ENCODE data around the gene DDX3X. TPM values are rescaled to one million over a fixed set of nuclear protein-coding genes. Genes with fewer than 3 reads are reported as not detected.
A peak's percentile ranks its signal among the peaks of the same experiment; 100 is the strongest.

Gene DDX3X
- total and polyA plus RNA-seq, 8 donors = 23.2 to 142 (median 96.4) TPM

GRCh38 chrX:41347186-41347585 is 13.2 kb downstream of the DDX3X start:
- WGBS, 2 donors = 93 to 96% methylated on average over 8 of the region's 8 CpGs
- Histone ChIP-seq H3K36me3 (peaks cover 10 to 80% (median 65%) of the 10 kb centered on the region in 3 donors), H3K4me3 (no peak overlapping the region), H3K27me3 (no peaks in the 10 kb centered on the region), H3K4me1 (no peaks in the 10 kb centered on the region), H3K27ac (no peak overlapping the region), H3K9me3 (no peaks in the 10 kb centered on the region)
- ATAC-seq (no peak), DNase-seq (no peak), FAIRE-seq (no peak)
- TF ChIP-seq, protein P1, sequence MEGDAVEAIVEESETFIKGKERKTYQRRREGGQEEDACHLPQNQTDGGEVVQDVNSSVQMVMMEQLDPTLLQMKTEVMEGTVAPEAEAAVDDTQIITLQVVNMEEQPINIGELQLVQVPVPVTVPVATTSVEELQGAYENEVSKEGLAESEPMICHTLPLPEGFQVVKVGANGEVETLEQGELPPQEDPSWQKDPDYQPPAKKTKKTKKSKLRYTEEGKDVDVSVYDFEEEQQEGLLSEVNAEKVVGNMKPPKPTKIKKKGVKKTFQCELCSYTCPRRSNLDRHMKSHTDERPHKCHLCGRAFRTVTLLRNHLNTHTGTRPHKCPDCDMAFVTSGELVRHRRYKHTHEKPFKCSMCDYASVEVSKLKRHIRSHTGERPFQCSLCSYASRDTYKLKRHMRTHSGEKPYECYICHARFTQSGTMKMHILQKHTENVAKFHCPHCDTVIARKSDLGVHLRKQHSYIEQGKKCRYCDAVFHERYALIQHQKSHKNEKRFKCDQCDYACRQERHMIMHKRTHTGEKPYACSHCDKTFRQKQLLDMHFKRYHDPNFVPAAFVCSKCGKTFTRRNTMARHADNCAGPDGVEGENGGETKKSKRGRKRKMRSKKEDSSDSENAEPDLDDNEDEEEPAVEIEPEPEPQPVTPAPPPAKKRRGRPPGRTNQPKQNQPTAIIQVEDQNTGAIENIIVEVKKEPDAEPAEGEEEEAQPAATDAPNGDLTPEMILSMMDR (IDR thresholded peaks at IDR 0.05) = no peak
- intact Hi-C loops (cut with DNase I) = no loop called here

- DNase-seq (no peak), FAIRE-seq (peak; percentile 85), ATAC-seq (no peak)
- TF ChIP-seq, protein P1 (IDR thresholded peaks at IDR 0.05) = no peak
- H3K4me3 ChIP-seq = no peak overlapping the region
- WGBS, 2 donors = 96% methylated on average over 4 of the region's 4 CpGs
- no peaks in the 10 kb centered on the region for H3K4me1 ChIP-seq
- intact Hi-C loops (cut with DNase I) = no loop called here
- H3K9me3 ChIP-seq = no peaks in the 10 kb centered on the region
- no peaks in the 10 kb centered on the region for H3K27me3 ChIP-seq
- no peak overlapping the region for H3K27ac ChIP-seq
- peaks cover 10 to 66% (median 52%) of the 10 kb centered on the region in 3 donors for H3K36me3 ChIP-seq
These were observed 14.6 kb downstream of the DDX3X start for GRCh38 chrX:41348551-41348950.

DNA sequence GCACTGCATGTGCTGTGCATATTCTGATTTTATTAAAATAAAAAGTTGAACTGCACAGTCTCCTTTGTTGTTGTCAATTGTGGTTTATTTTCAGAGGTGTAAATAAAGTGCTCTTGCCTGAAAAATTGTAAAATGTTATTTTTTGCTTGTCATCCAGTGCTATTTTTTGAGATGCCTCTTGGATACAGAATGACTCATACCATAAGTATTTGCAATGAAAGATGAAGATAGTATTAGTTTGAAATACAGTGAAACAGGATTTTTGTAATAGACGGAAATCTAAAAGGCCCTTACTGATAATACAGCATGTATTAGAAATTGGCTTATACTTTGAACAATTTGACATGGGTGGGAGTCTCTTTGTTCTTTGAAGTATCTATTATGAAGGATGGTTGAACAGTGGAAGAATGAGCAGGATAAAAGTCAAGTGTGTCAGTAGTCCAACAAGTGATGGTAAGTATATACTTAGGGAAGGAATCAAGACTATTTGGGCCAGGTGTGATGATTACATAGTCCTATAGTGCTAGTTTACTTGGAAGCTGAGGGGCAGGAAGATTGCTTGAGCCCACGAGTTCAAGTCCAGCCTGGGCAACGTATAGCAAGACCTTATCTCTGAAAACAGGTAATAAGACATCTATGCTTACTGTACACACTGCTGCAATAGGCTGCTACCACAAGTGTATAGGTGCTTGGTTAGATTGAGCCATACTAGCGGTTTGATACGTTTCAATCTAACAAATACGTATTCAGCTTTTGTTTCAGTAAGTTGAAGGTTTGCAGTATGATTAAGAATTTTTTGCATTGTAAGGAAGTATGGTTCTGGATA is 16.4 kb downstream of the DDX3X start:
- TF ChIP-seq, protein P1 (IDR thresholded peaks at IDR 0.05) = no peak
- Histone ChIP-seq H3K27me3 (no peaks in the 10 kb centered on the region), H3K9me3 (no peaks in the 10 kb centered on the region), H3K4me3 (no peak overlapping the region), H3K36me3 (peaks cover 8 to 48% (median 34%) of the 10 kb centered on the region in 3 donors), H3K27ac (no peak overlapping the region), H3K4me1 (no peaks in the 10 kb centered on the region)
- peak in 2 of 4 donors; percentile 6 to 16 for ATAC-seq
- intact Hi-C loops (cut with DNase I) = no loop called here
- peak; percentile 70 for FAIRE-seq
- no peak for DNase-seq
- WGBS, 2 donors = 75 to 87% methylated on average over 6 of the region's 6 CpGs

DNA sequence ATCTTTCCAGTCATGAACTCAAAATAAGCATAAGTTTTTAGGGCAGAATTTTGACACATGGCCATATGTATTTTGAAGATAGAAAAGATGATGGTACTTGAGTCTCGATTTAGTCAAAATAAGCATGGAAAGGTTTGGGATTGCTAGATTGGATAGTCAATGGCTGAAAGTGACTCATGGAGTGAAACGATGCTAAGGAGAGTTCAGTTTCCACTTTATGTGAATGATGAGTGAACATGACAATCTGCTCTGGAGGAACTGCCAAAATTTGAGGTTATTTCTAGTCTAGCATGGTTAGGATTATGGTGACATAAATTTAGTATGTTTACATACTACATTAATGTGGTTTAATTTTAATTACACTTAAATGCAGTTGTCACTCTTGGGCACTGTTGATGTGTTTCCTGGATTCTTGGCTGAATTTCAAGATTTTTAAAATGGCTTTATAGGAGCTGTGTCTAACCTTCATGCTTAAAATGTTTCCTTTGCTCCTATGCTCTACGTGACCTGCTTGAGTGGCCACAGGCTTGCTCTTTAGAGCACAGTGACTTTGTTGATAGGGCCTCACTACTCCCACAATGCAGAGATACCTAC is 17.1 kb downstream of the DDX3X start:
- H3K36me3 ChIP-seq = peaks cover under 1 to 41% (median 28%) of the 10 kb centered on the region in 3 donors
- whole genome bisulfite sequencing, 2 donors = 65 to 83% methylated on average over 3 of the region's 3 CpGs
- DNase-seq (no peak), FAIRE-seq (peak; percentile 68), ATAC-seq (peak in 2 of 4 donors; percentile 21 to 24)
- no peak overlapping the region for H3K4me3 ChIP-seq
- H3K4me1 ChIP-seq = no peaks in the 10 kb centered on the region
- H3K9me3 ChIP-seq = no peaks in the 10 kb centered on the region
- no peak overlapping the region for H3K27ac ChIP-seq
- TF ChIP-seq, protein P1 (IDR thresholded peaks at IDR 0.05) = no peak
- intact Hi-C loops (cut with DNase I) = no loop called here
- no peaks in the 10 kb centered on the region for H3K27me3 ChIP-seq

DNA sequence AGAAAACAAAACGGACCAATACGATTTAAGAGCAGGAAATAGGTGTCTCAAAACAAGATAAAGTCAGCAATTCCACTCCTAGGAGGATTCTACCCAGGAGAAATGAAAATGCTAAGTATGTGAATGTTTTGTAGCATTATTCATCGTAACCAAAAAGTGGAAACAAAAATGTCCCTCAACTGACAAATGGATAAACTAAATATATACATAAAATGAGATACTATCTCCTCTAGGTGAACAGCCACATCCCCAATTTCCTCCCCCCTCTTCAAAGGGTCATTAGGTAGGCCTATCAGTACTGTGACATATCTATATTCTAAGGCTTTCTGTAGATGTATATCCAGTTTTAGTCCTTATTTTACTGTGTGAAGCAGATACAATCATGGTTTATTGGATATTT is 18.0 kb downstream of the DDX3X start:
- Histone ChIP-seq H3K36me3 (peaks cover 0 to 32% (median 20%) of the 10 kb centered on the region in 3 donors), H3K4me3 (no peak overlapping the region), H3K9me3 (no peaks in the 10 kb centered on the region), H3K27ac (no peak overlapping the region), H3K27me3 (no peaks in the 10 kb centered on the region), H3K4me1 (no peaks in the 10 kb centered on the region)
- ATAC-seq (peak in 1 of 4 donors; percentile 7), FAIRE-seq (no peak), DNase-seq (no peak)
- 59 to 81% methylated on average over 3 of the region's 3 CpGs for WGBS, 2 donors
- TF ChIP-seq, protein P1 (IDR thresholded peaks at IDR 0.05) = no peak
- intact Hi-C loops (cut with DNase I) = no loop called here

Measured in pancreas (tissue), 10 donors.